Caco-2 (cell line): Measurements from ENCODE around the gene PERCC1. TPM values are rescaled to one million over a fixed set of nuclear protein-coding genes. Genes with fewer than 3 reads are reported as not detected.

Experiments
- BruUV-seq: library from RNA; stranded (reverse); fragments of 400-500 nt; replicated peaks from 2 replicates; lab custom pipeline; 2021; lab: Mats Ljungman, UMichigan
- CTCF ChIA-PET: fragments of 300-600 bp; sonication (Branson Sonifier 250); formaldehyde crosslinking; loops from one replicate; lab custom pipeline; 2022; ENCODE audit warnings: antibody characterized with exemption; lab: Charles Lee
- POLR2A ChIA-PET: fragments of 300-600 bp; sonication (Branson Sonifier 250); formaldehyde crosslinking; loops from one replicate; lab custom pipeline; 2022; ENCODE audit warnings: antibody characterized with exemption; lab: Charles Lee
- DNase-seq, 2 experiments: peaks; one replicate each; pipeline versions ENCODE4 v3.0.0 to v3.0.0-alpha.2; 2020 to 2022
- H3K27me3 ChIP-seq: replicated peaks from 2 replicates; pipeline ENCODE4 v1.6.0; 2011; ENCODE audit warnings: low read length; ENCODE audit not compliant: control insufficient read depth, insufficient read depth
- H3K36me3 ChIP-seq: 2 replicates; pipeline ENCODE4 v1.5.1; 2011; ENCODE audit warnings: low read length; ENCODE audit not compliant: control insufficient read depth, insufficient read depth
- H3K4me1 ChIP-seq: fragments of 250-450 bp; sonication (Bioruptor Pico); 2 replicates; pipeline ENCODE4 v1.5.1; 2020; ENCODE audit warnings: mild to moderate bottlenecking
- H3K4me3 ChIP-seq: 2 replicates; pipeline ENCODE4 v1.5.1; 2011; ENCODE audit warnings: low read depth, mild to moderate bottlenecking, control low read depth, low read length
- H3K9me3 ChIP-seq: fragments of 250-450 bp; sonication (Bioruptor Pico); 2 replicates; pipeline ENCODE4 v1.5.1; 2020; ENCODE audit warnings: mild to moderate bottlenecking, moderate library complexity
- H3K27ac Mint-ChIP-seq: one replicate; pipeline ENCODE4 v1.8.0; 2022; ENCODE audit warnings: mixed read lengths; ENCODE audit not compliant: unreplicated experiment
- H3K27me3 Mint-ChIP-seq: one replicate; pipeline ENCODE4 v1.8.0; 2022; ENCODE audit warnings: mixed read lengths; ENCODE audit not compliant: insufficient read depth, unreplicated experiment
- H3K36me3 Mint-ChIP-seq: one replicate; pipeline ENCODE4 v1.8.0; 2022; ENCODE audit warnings: mild to moderate bottlenecking, mixed read lengths; ENCODE audit not compliant: insufficient read depth, unreplicated experiment
- H3K4me1 Mint-ChIP-seq: one replicate; pipeline ENCODE4 v1.8.0; 2022; ENCODE audit warnings: low read depth, mixed read lengths; ENCODE audit not compliant: unreplicated experiment
- H3K4me3 Mint-ChIP-seq: one replicate; pipeline ENCODE4 v1.8.0; 2022; ENCODE audit warnings: mild to moderate bottlenecking, moderate library complexity, mixed read lengths; ENCODE audit not compliant: unreplicated experiment
- H3K9me3 Mint-ChIP-seq: one replicate; pipeline ENCODE4 v1.8.0; 2022; ENCODE audit warnings: mixed read lengths; ENCODE audit not compliant: unreplicated experiment
- intact Hi-C: fragments of 100-400 bp; cut with micrococcal nuclease; formaldehyde crosslinking; loops from one replicate; pipeline ENCODE4 v1.10.0; 2022; ENCODE audit not compliant: unreplicated experiment
- total RNA-seq: library from RNA; stranded (reverse); gene quantifications from 2 replicates; pipeline ENCODE4 v1.2.3, GENCODE V29; 2022
- TF ChIP-seq, protein P1 (sequence below), 2 experiments: fragments of 200-600 bp in 1 of 2; IDR thresholded peaks; 1 replicate in 1 of 2; 2 replicates in 1 of 2; pipeline versions ENCODE4 v1.5.1 to v1.8.0; 2011 to 2022; ENCODE audit warnings: antibody characterized with exemption in 1 of 2, control low read depth in 1 of 2, inconsistent platforms in 1 of 2, low read depth in 1 of 2, low read length in 1 of 2, mild to moderate bottlenecking in 1 of 2, moderate library complexity in 1 of 2; ENCODE audit not compliant: insufficient read depth in 1 of 2, severe bottlenecking in 1 of 2, unreplicated experiment in 1 of 2

Gene PERCC1
- total RNA-seq, 1 experiment from 2014 or later, result 2.1 TPM

DNA sequence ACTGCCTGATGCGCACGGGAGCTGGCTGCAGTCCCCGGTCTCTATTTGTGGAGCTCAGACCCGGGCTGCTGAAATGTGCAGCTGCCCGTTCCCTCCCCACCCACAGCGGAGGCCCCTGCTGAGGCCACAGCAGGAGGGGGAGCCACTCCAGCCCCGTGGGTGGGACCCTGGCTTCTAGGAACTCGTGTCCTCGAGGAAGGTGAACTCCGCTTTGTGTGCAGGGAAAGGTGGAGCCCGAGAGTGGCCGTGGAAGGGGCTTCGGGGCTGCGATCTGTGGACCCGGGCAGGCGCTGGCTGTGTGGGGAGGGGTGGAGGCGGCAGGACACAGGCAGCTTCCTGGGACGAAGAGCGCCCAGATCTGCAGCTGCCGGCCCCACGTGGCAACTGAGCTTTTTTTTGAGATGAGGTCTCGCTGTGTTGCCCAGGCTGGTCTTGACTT is 10.5 kb downstream of the PERCC1 start:
- DNase-seq, result no peak
- no peaks in the 10 kb centered on the region for H3K4me1 Mint-ChIP-seq
- no peaks in the 10 kb centered on the region for H3K36me3 ChIP-seq
- no peak overlapping the region for H3K4me3 ChIP-seq
- H3K9me3 ChIP-seq, result no peaks in the 10 kb centered on the region
- no peaks in the 10 kb centered on the region for H3K4me1 ChIP-seq
- H3K27me3 ChIP-seq, result no peaks in the 10 kb centered on the region
- no peaks in the 10 kb centered on the region for H3K27me3 Mint-ChIP-seq
- CTCF ChIA-PET, result interaction anchor here (0.6 kb wide), 1 partner anchor 1975 kb away, joined by 4 read pairs; no protein-coding TSS in a partner anchor
- no peaks in the 10 kb centered on the region for H3K9me3 Mint-ChIP-seq
- H3K36me3 Mint-ChIP-seq, result no peaks in the 10 kb centered on the region
- no peak overlapping the region for H3K27ac Mint-ChIP-seq
- H3K4me3 Mint-ChIP-seq, result no peak overlapping the region
- POLR2A ChIA-PET, result no interaction called here
- TF ChIP-seq, protein P1, sequence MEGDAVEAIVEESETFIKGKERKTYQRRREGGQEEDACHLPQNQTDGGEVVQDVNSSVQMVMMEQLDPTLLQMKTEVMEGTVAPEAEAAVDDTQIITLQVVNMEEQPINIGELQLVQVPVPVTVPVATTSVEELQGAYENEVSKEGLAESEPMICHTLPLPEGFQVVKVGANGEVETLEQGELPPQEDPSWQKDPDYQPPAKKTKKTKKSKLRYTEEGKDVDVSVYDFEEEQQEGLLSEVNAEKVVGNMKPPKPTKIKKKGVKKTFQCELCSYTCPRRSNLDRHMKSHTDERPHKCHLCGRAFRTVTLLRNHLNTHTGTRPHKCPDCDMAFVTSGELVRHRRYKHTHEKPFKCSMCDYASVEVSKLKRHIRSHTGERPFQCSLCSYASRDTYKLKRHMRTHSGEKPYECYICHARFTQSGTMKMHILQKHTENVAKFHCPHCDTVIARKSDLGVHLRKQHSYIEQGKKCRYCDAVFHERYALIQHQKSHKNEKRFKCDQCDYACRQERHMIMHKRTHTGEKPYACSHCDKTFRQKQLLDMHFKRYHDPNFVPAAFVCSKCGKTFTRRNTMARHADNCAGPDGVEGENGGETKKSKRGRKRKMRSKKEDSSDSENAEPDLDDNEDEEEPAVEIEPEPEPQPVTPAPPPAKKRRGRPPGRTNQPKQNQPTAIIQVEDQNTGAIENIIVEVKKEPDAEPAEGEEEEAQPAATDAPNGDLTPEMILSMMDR (IDR thresholded peaks at IDR 0.05; ENCODE audit: insufficient read depth in 1 of 2, low read depth in 1 of 2, low read length in 1 of 2, severe bottlenecking in 1 of 2, unreplicated experiment in 1 of 2), result no peak
- no TSS peak for BruUV-seq
- intact Hi-C loops, result no loop called here

DNA sequence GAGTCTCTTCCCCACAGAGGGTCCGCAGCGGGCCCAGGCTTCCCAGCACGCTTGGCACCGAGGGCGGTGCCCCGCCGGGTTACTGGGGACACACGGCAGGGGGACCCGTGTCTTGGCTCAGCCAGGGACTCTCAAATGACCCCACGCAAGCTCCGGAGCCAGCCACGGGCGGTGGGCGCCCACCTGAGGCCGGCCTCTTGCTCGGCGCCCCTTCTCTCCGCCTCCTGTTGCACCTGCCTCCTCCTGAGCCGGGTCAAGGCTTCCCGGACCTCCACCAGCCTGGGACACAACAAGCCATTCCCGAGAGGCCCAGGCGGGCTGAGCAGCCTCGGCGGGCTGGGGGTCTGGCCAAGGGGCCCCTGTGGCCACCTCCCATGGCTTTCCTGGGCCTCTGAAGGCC is 11.8 kb downstream of the PERCC1 start:
- H3K4me1 Mint-ChIP-seq, result no peaks in the 10 kb centered on the region
- no peaks in the 10 kb centered on the region for H3K27me3 Mint-ChIP-seq
- intact Hi-C loops, result no loop called here
- no peak overlapping the region for H3K4me3 Mint-ChIP-seq
- no peaks in the 10 kb centered on the region for H3K36me3 Mint-ChIP-seq
- no peaks in the 10 kb centered on the region for H3K9me3 ChIP-seq
- ChIA-PET POLR2A (no interaction called here), CTCF (interaction anchor here (0.5 kb wide), 1 partner anchor 62 kb away, joined by 5 read pairs; no protein-coding TSS in a partner anchor)
- H3K4me1 ChIP-seq, result no peaks in the 10 kb centered on the region
- no peaks in the 10 kb centered on the region for H3K27me3 ChIP-seq
- no TSS peak for BruUV-seq
- H3K27ac Mint-ChIP-seq, result no peak overlapping the region
- TF ChIP-seq, protein P1 (IDR thresholded peaks at IDR 0.05; ENCODE audit: insufficient read depth in 1 of 2, low read depth in 1 of 2, low read length in 1 of 2, severe bottlenecking in 1 of 2, unreplicated experiment in 1 of 2), result no peak
- H3K9me3 Mint-ChIP-seq, result no peaks in the 10 kb centered on the region
- H3K36me3 ChIP-seq, result no peaks in the 10 kb centered on the region
- no peak for DNase-seq
- H3K4me3 ChIP-seq, result no peak overlapping the region

DNA sequence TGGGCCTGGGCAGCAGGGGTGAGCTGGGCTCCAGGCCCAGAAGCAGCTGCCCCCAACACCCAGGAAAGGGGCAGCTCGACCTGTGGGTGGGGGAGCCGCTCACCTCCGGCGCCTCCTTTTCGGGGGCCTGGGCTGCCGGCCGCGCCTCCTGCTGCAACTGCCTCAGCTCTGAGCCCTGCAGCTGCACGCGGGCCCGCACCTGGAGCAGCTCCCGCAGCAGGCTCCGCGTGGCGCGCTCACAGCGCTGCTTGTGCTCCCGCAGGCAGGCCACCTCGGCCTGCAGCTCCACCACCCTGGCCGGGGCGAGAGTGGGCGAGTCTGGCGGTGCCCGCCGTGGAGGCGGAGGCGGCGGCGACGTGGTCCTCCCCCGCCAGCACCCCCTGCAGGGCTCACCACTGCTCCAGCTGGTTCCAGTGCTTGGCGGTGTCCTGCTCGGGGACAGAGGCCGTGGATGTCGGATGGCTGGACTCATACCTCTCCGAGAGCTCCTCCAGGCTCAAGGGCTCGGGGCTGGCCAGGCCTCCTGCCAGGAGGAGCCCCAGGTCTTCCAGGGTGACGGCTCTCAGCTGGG is 12.6 kb downstream of the PERCC1 start:
- Mint-ChIP-seq H3K36me3 (no peaks in the 10 kb centered on the region), H3K27me3 (no peaks in the 10 kb centered on the region), H3K4me3 (no peak overlapping the region), H3K9me3 (no peaks in the 10 kb centered on the region), H3K27ac (no peak overlapping the region), H3K4me1 (no peaks in the 10 kb centered on the region)
- no peaks in the 10 kb centered on the region for H3K36me3 ChIP-seq
- H3K9me3 ChIP-seq, result no peaks in the 10 kb centered on the region
- no peak for DNase-seq
- BruUV-seq, result no TSS peak
- CTCF ChIA-PET, result no interaction called here
- no peaks in the 10 kb centered on the region for H3K4me1 ChIP-seq
- TF ChIP-seq, protein P1 (IDR thresholded peaks at IDR 0.05; ENCODE audit: insufficient read depth in 1 of 2, low read depth in 1 of 2, low read length in 1 of 2, severe bottlenecking in 1 of 2, unreplicated experiment in 1 of 2), result no peak
- intact Hi-C loops, result no loop called here
- POLR2A ChIA-PET, result interaction anchor here (1.0 kb wide), 1 partner anchor 23 kb away, joined by 4 read pairs; the partner anchor contains the start of gene UQCC4
- H3K4me3 ChIP-seq, result no peak overlapping the region
- no peaks in the 10 kb centered on the region for H3K27me3 ChIP-seq
